K562 (cell line): ENCODE results near the gene MPZL3. TPM values are rescaled to one million over a fixed set of nuclear protein-coding genes. Genes with fewer than 3 reads are reported as not detected.

Experiments
- ATAC-seq: fragments of 200-7000 bp; cut with Tn5 transposase; 3 replicates; pipeline ENCODE4 v1.9.1; 2020; ENCODE audit warnings: moderate library complexity
- BruUV-seq: library from RNA; stranded (reverse); fragments of 400-500 nt; replicated peaks from 2 replicates; lab custom pipeline; 2021; lab: Mats Ljungman, UMichigan
- CTCF ChIA-PET: fragments of 300-600 bp; formaldehyde crosslinking; extraction: SDS; loops from one replicate; lab custom pipeline; 2021; ENCODE audit warnings: low intra/inter-chr PET ratio; lab: Yijun Ruan, JAX
- POLR2A ChIA-PET: fragments of 300-600, 350-650 bp; sonication (Branson Sonifier 250); formaldehyde crosslinking; extraction: SDS; loops from one replicate; lab custom pipeline; 2021; ENCODE audit warnings: antibody characterized with exemption, inconsistent platforms; lab: Yijun Ruan, JAX
- DNase-seq, 4 experiments: peaks; one replicate each; pipeline versions ENCODE4 v3.0.0 to v3.0.0-alpha.2; 2011 to 2018; ENCODE audit warnings: low spot score in 3 of 4, mixed read lengths in 3 of 4; ENCODE audit errors: extremely low read depth in 1 of 4
- FAIRE-seq: peaks from 2 replicates; lab custom pipeline; 2011; peaks lifted over from hg19 to GRCh38; lab: Jason Lieb, UNC
- H2AFZ ChIP-seq: 2 replicates; pipeline ENCODE4 v1.6.0; 2011; ENCODE audit warnings: low read depth, low read length, control low read depth, inconsistent platforms
- H3K27ac ChIP-seq: fragments of 200-600 bp; 3 replicates; pipeline ENCODE4 v1.8.0; 2011; ENCODE audit warnings: low read depth, mild to moderate bottlenecking, control low read depth, inconsistent platforms, low read length, moderate library complexity, mixed read lengths; ENCODE audit errors: extremely low read depth
- H3K27me3 ChIP-seq, 2 experiments: fragments of 300-600 bp in 1 of 2; 2 replicates in 1 of 2; 3 replicates in 1 of 2; pipeline versions ENCODE4 v1.6.0 to v1.8.0; 2011; ENCODE audit warnings: inconsistent platforms in 2 of 2, low read length in 2 of 2, mild to moderate bottlenecking in 1 of 2, mixed read lengths in 1 of 2, moderate library complexity in 1 of 2; ENCODE audit not compliant: control insufficient read depth in 2 of 2, insufficient read depth in 2 of 2
- H3K36me3 ChIP-seq: fragments of 300-600 bp; 3 replicates; pipeline ENCODE4 v1.8.0; 2011; ENCODE audit warnings: mild to moderate bottlenecking, low read length, inconsistent platforms; ENCODE audit not compliant: control insufficient read depth, insufficient read depth
- H3K4me1 ChIP-seq, 2 experiments: fragments of 200-600 bp in 1 of 2; replicated peaks in 1 of 2; 2 replicates in 1 of 2; 3 replicates in 1 of 2; pipeline versions ENCODE4 v1.5.1 to v1.8.0; 2011; ENCODE audit warnings: inconsistent platforms in 2 of 2, low read length in 2 of 2, mild to moderate bottlenecking in 1 of 2, mixed read lengths in 1 of 2, moderate library complexity in 1 of 2; ENCODE audit not compliant: control insufficient read depth in 2 of 2, insufficient read depth in 2 of 2
- H3K4me2 ChIP-seq: 2 replicates; pipeline ENCODE4 v1.6.1; 2011; ENCODE audit warnings: low read length, control low read depth, inconsistent platforms, mixed read lengths; ENCODE audit not compliant: insufficient read depth
- H3K4me3 ChIP-seq: fragments of 200-600 bp; sonication (generic), shearing (Covaris generic); 2 replicates; pipeline ENCODE4 v1.5.1; 2016; ENCODE audit warnings: control low read depth, inconsistent platforms
- H3K79me2 ChIP-seq: fragments of 200-600 bp; 3 replicates; pipeline ENCODE4 v1.8.0; 2011; ENCODE audit warnings: low read length, inconsistent platforms; ENCODE audit not compliant: control insufficient read depth, insufficient read depth
- H3K9ac ChIP-seq, 2 experiments: 2 replicates each; pipeline versions ENCODE4 v1.6.0 to v1.6.1; 2011; ENCODE audit warnings: low read depth in 2 of 2, low read length in 2 of 2, control low read depth in 1 of 2, inconsistent platforms in 1 of 2, mild to moderate bottlenecking in 1 of 2, mixed read lengths in 1 of 2; ENCODE audit not compliant: insufficient read depth in 1 of 2
- H3K9me1 ChIP-seq: one replicate; pipeline ENCODE4 v1.6.0; 2011; ENCODE audit warnings: inconsistent platforms, mild to moderate bottlenecking, low read length, moderate library complexity; ENCODE audit not compliant: control insufficient read depth, insufficient read depth
- H3K9me3 ChIP-seq: replicated peaks from 2 replicates; pipeline ENCODE4 v1.5.1; 2011; ENCODE audit warnings: low read depth, low read length, inconsistent platforms; ENCODE audit not compliant: control insufficient read depth, insufficient read depth
- H4K20me1 ChIP-seq: replicated peaks from 2 replicates; pipeline ENCODE4 v1.6.1; 2011; ENCODE audit warnings: low read length, inconsistent platforms, mixed read lengths; ENCODE audit not compliant: control insufficient read depth, insufficient read depth
- ATF1 ChIP-seq, 2 experiments: fragments of 450-650 bp in 1 of 2; IDR thresholded peaks; 2 replicates each; pipeline ENCODE4 v1.6.1; 2016; ENCODE audit warnings: missing compliant biosample characterization in 1 of 2, missing genetic modification characterization in 1 of 2
- CTBP1 ChIP-seq: fragments of 450-650 bp; IDR thresholded peaks from 2 replicates; pipeline ENCODE4 v1.6.1; 2016; ENCODE audit warnings: borderline replicate concordance
- HEY1 ChIP-seq: fragments of 250-450 bp; sonication (Bioruptor Pico); IDR thresholded peaks from 2 replicates; pipeline ENCODE4 v1.5.0; 2020; ENCODE audit warnings: mild to moderate bottlenecking, moderate library complexity, borderline replicate concordance
- MLX ChIP-seq, 2 experiments: fragments of 450-650 bp in 1 of 2; sonication (generic) in 1 of 2; formaldehyde crosslinking; conservative IDR thresholded peaks; 2 replicates each; pipeline versions ENCODE4 v1.4.0 to v1.8.1; 2020 to 2022; ENCODE audit warnings: mild to moderate bottlenecking in 1 of 2, missing genetic modification reagents in 1 of 2
- PRPF4 ChIP-seq: fragments of 200-400 bp; formaldehyde crosslinking; IDR thresholded peaks from one replicate; pipeline ENCODE4 v1.6.1; 2017; ENCODE audit warnings: low read length, low read depth, mild to moderate bottlenecking; ENCODE audit not compliant: insufficient read depth, poor library complexity, severe bottlenecking
- RNF219 ChIP-seq: fragments of 250-450 bp; sonication (Bioruptor Pico); IDR thresholded peaks from 2 replicates; pipeline ENCODE4 v1.5.0; 2022; ENCODE audit warnings: mild to moderate bottlenecking
- SP2 ChIP-seq: IDR thresholded peaks from 2 replicates; pipeline ENCODE4 v1.6.1; 2011; ENCODE audit warnings: mild to moderate bottlenecking, low read depth, low read length, moderate library complexity; ENCODE audit not compliant: poor library complexity, severe bottlenecking; ENCODE audit errors: extremely low read depth
- WGBS: fragments of 100-300 bp; shearing (Covaris generic); methylation state at CpG from one replicate; pipeline ENCODE4 v1.1.6; 2016; ENCODE audit warnings: low coverage, mixed read lengths; ENCODE audit not compliant: insufficient coverage; ENCODE audit errors: missing lambda C conversion rate; 5-methylcytosine and 5-hydroxymethylcytosine counted together
- in situ Hi-C: fragments of 300-500 bp; cut with MboI; formaldehyde crosslinking; loops from 4 replicates; pipeline ENCODE4 v1.15.0; 2018; ENCODE audit warnings: inconsistent platforms, mixed read lengths
- intact Hi-C: fragments of 100-400 bp; cut with micrococcal nuclease; formaldehyde crosslinking; loops from 2 replicates; pipeline ENCODE4 v1.14.2; 2022
- polyA plus RNA-seq, 8 experiments: library from polyadenylated mRNA; depleted of rRNA in 4 of 8; stranded (reverse) in 5 of 8; unstranded in 3 of 8; fragments of >200 nt; fragmentation: Nextera tagmentation in 2 of 8; fragmentation: Illumina TruSeq in 1 of 8; extraction: Ambion mirVana in 2 of 8; extraction: Trizol in 1 of 8; gene quantifications; 2 replicates each; pipeline versions ENCODE4 v1.2.1 to v1.2.3, GENCODE V29; 2011 to 2014; ENCODE audit warnings: inconsistent platforms in 1 of 8, missing spikeins in 1 of 8
- total RNA-seq, 7 experiments: library from RNA; depleted of rRNA in 6 of 7; stranded (reverse); fragments of >200 nt in 6 of 7; fragmentation: Illumina TruSeq in 2 of 7; extraction: Trizol in 2 of 7; gene quantifications; 2 replicates each; pipeline versions ENCODE4 v1.2.1 to v1.2.3, GENCODE V29; 2011 to 2021; ENCODE audit warnings: low replicate concordance in 1 of 7

MPZL3 gene
- total and polyA plus RNA-seq, 9 of the 15 experiments (the other 6 are each of a cell fraction or from before 2014, with no cell fraction given) = 0.97 to 2.9 (median 1.6) TPM

GRCh38 chr11:118209033-118209432, 43.1 kb downstream of the MPZL3 start:
- BruUV-seq = no TSS peak
- H3K79me2 ChIP-seq = no peaks in the 10 kb centered on the region
- H3K4me3 ChIP-seq = no peak overlapping the region
- H3K9ac ChIP-seq = no peak overlapping the region
- H3K9me1 ChIP-seq = no peaks in the 10 kb centered on the region
- no peaks in the 10 kb centered on the region for H4K20me1 ChIP-seq
- no peak overlapping the region for H2AFZ ChIP-seq
- intact Hi-C loops = no loop called here
- in situ Hi-C loops = no loop called here
- H3K4me1 ChIP-seq = no peaks in the 10 kb centered on the region; a peak in 2 of 5 replicates
- H3K27ac ChIP-seq = no peak overlapping the region
- CTCF ChIA-PET = no interaction called here
- H3K9me3 ChIP-seq = no peaks in the 10 kb centered on the region
- no peak for DNase-seq
- H3K27me3 ChIP-seq = peaks cover 9 to 15% of the 10 kb centered on the region in 2 experiments
- H3K36me3 ChIP-seq = no peaks in the 10 kb centered on the region
- FAIRE-seq = no peak
- no peak for ATAC-seq
- H3K4me2 ChIP-seq = no peak overlapping the region
- POLR2A ChIA-PET = interaction anchor here (0.7 kb wide), 1 partner anchor 9 kb away, joined by 3 read pairs; no protein-coding TSS in a partner anchor
- WGBS = 3% methylated on average over 3 of the region's 3 CpGs
- no peak for TF ChIP-seq RNF219
- no peak for TF ChIP-seq CTBP1
- no peak for TF ChIP-seq MLX (CRISPR knock-in tag; conservative IDR thresholded peaks at IDR 0.05)
- TF ChIP-seq ATF1 (CRISPR knock-in tag; IDR thresholded peaks at IDR 0.05) = no peak
- no peak for TF ChIP-seq ATF1 (tag; IDR thresholded peaks at IDR 0.05)
- TF ChIP-seq PRPF4 = no peak
- no peak for TF ChIP-seq SP2
- no peak for TF ChIP-seq HEY1 (CRISPR knock-in tag)
